ENCODE measurements around the gene REPS2.

REPS2 gene

DNA sequence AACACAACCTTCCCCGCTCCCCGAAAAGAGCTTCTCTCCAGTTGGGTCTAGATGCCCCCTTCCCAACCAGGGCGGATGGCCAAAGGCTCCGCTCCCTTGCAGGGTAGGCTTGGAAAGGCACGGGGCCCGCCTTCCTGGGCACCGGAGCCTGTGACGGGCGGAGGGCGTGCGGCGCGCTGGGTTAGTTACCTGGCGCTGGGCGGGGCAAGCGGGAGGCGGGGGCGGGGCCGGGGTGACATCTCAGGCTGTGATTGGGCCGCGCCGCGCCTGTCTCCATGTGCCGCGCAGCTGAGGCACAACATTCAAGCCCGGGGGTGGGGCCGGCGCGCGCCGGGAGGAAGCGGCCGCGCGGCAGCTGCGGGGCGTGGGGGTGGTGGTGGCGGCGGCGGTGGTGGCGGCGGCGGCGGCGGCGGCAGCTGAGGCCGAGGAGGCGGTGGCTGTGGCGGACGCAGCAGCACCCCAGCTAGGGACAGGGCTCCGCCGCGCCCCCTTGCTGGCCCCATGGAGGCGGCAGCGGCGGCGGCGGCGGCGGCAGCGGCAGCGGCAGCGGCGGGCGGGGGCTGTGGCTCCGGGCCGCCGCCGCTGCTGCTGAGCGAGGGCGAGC is at the start of gene REPS2:
TSS of gene REPS2 (plus strand) at position 298 of the 604 bp plus-strand sequence. CDS start at position 502, 204 bp downstream.
- Mint-ChIP-seq H3K27ac (no peak within 1 kb of the TSS), H3K36me3 (ENCODE audit: low read depth) (no peaks in the 10 kb centered on the region), H3K4me3 (peak within 1 kb of the TSS; percentile 81), H3K27me3 (peaks cover 11% of the 10 kb centered on the region), H3K9me3 (no peaks in the 10 kb centered on the region), H3K4me1 (ENCODE audit: low read depth) (no peaks in the 10 kb centered on the region)

DNA sequence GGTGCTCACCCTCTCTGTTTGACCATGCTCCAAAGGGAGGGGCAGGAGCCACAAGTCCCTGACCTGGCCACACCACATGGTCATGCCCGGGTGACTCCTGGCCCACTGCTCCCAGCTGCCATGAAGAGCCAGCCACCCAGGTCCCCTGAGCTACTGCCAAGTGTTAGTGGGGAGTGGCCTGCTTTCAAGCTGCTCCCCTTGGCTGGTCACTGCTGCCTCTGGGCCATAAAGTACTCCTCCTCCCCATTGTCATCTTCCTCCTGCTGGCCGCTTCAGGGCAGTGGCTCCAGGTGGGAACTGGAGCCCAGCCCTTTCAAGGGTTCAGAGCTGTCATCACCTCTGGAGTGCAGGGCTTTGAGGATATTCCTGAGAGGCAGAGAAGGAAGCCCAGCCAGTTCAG is 49.0 kb upstream of the REPS2 start:
- H3K4me3 Mint-ChIP-seq: no peak overlapping the region
- H3K9me3 Mint-ChIP-seq: no peaks in the 10 kb centered on the region
- H3K27me3 Mint-ChIP-seq: no peaks in the 10 kb centered on the region
- H3K4me1 Mint-ChIP-seq (ENCODE audit: low read depth): peaks cover 5% of the 10 kb centered on the region
- H3K27ac Mint-ChIP-seq: no peak overlapping the region
- no peaks in the 10 kb centered on the region for H3K36me3 Mint-ChIP-seq (ENCODE audit: low read depth)

DNA sequence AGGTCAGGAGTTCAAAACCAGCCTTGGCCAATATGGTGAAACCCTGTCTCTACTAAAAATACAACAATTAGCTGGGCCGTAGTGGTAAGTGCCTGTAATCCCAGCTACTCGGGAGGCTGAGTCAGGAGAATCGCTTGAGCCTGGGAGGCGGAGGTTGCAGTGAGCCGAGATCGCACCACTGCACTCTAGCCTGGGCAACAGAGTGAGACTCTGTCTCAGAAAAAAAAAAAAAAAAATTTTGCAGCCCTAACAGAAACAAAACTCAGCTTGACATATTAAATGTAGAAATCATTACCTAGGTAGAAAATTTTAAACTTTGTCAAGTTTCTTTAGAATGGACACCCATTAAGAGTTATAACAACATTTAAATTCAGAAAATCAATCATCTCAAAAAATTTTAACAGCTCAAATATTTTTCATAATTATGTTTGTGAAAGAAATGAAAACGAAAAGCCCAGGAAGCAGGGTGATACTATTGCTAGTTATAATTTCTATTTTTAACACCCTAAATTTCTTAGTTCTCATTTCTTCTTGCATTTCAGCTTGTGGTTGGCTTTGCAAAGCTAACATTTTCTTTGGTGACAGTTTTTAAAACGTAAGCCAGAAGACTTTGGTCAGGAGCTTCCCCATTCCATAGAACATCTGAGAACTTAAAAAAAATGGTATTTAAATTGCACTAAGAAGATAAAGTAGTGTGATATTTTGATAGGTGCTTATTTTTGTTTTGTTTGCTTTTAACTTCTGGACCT is 43.0 kb upstream of the REPS2 start:
- H3K27ac Mint-ChIP-seq: no peak overlapping the region

GRCh38 chrX:16910376-16910775 is 36.1 kb upstream of the REPS2 start:
- Mint-ChIP-seq H3K27ac (no peak overlapping the region), H3K4me3 (no peak overlapping the region), H3K9me3 (no peaks in the 10 kb centered on the region), H3K27me3 (no peaks in the 10 kb centered on the region), H3K4me1 (ENCODE audit: low read depth) (no peaks in the 10 kb centered on the region), H3K36me3 (ENCODE audit: low read depth) (no peaks in the 10 kb centered on the region)

More for the DNA sequence above, 43.0 kb upstream of the REPS2 start:
- Mint-ChIP-seq H3K9me3 (no peaks in the 10 kb centered on the region), H3K27me3 (no peaks in the 10 kb centered on the region), H3K4me3 (no peak overlapping the region), H3K36me3 (ENCODE audit: low read depth) (no peaks in the 10 kb centered on the region), H3K4me1 (ENCODE audit: low read depth) (no peaks in the 10 kb centered on the region)

DNA sequence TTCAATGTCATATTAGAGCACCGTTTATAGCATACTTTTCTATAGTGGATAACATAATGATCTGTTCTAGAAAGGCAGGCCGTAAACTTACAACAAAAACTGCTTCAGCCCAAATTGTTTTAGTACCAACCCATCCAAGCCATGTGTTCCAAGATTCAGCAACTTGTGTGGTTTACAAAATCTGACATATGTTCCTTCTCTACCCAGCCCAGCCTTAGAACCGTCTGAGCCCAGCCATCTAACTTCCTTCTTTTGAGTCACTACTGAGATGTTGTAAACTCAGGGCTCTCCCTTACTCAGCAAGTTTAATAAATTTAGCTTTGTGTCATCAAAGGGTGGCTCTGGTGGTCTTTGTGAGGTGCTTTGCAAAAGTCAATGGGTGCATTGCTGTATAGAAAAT is 32.4 kb upstream of the REPS2 start:
- H3K9me3 Mint-ChIP-seq: no peaks in the 10 kb centered on the region
- H3K4me1 Mint-ChIP-seq (ENCODE audit: low read depth): no peaks in the 10 kb centered on the region
- no peak overlapping the region for H3K4me3 Mint-ChIP-seq
- H3K27me3 Mint-ChIP-seq: no peaks in the 10 kb centered on the region
- H3K36me3 Mint-ChIP-seq (ENCODE audit: low read depth): no peaks in the 10 kb centered on the region
- no peak overlapping the region for H3K27ac Mint-ChIP-seq

DNA sequence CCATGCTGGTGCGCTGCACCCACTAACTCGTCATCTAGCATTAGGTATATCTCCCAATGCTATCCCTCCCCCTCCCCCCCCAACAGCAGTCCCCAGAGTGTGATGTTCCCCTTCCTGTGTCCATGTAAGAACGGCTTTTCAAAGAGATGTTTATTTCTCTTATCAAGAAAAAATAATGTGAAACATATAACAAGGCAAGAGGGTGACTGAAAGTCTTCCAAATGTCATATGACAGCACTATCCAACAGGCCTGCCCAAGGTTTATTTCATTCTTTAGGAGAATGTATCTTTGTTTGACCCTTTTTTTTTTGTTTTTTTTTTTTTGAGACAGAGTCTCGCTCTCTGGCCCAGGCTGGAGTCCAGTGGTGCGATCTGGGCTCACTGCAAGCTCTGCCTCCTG is 29.9 kb upstream of the REPS2 start:
- no peaks in the 10 kb centered on the region for H3K36me3 Mint-ChIP-seq (ENCODE audit: low read depth)
- no peaks in the 10 kb centered on the region for H3K9me3 Mint-ChIP-seq
- H3K27me3 Mint-ChIP-seq: peaks cover 4% of the 10 kb centered on the region
- no peak overlapping the region for H3K27ac Mint-ChIP-seq
- no peaks in the 10 kb centered on the region for H3K4me1 Mint-ChIP-seq (ENCODE audit: low read depth)
- H3K4me3 Mint-ChIP-seq: no peak overlapping the region

- Mint-ChIP-seq H3K4me1 (ENCODE audit: low read depth) (no peaks in the 10 kb centered on the region), H3K4me3 (no peak overlapping the region), H3K27ac (no peak overlapping the region), H3K9me3 (no peaks in the 10 kb centered on the region), H3K27me3 (peaks cover 5% of the 10 kb centered on the region), H3K36me3 (ENCODE audit: low read depth) (no peaks in the 10 kb centered on the region)
These were observed 29.3 kb upstream of the REPS2 start for GRCh38 chrX:16917120-16917519.

DNA sequence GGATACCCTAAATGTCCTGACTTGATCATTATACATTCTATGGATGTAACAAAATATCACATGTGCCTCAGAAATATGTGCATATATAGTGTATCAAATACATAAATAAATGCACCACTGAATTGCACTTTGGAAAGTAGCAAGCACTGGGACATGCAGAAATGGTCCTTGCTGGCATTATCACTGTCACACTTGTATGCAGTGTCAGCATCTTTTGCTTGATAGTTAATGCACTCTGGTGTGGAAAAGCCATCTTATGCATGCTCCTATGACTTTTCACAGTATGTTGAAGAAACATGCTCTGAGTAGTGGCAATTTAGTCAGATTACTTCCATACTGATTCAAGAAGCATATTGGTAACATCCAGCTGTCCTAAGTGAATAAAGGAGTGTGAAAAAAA is 27.5 kb upstream of the REPS2 start:
- Mint-ChIP-seq H3K27ac (no peak overlapping the region), H3K36me3 (ENCODE audit: low read depth) (no peaks in the 10 kb centered on the region), H3K9me3 (no peaks in the 10 kb centered on the region), H3K4me3 (no peak overlapping the region), H3K27me3 (peaks cover 5% of the 10 kb centered on the region), H3K4me1 (ENCODE audit: low read depth) (no peaks in the 10 kb centered on the region)

DNA sequence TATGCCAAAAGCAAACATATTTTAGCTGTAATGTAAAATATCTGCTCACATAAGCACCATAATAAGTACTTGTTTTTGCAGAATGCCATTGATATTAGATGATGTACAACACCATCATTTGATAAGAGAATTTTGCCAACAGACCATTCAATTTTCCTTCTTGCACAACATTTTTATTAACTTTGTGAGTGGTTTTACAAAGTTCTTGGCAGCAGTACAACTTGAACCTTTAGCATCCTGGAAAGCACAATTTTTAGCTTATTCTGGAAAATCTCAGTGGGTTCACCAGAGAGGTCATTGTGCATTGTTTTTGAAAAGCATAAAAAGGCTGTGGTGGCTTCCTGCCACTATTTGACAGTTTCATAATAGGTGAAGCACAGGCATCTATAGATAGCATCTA is 26.4 kb upstream of the REPS2 start:
- H3K9me3 Mint-ChIP-seq: no peaks in the 10 kb centered on the region
- no peaks in the 10 kb centered on the region for H3K36me3 Mint-ChIP-seq (ENCODE audit: low read depth)
- H3K4me3 Mint-ChIP-seq: no peak overlapping the region
- no peak overlapping the region for H3K27ac Mint-ChIP-seq
- H3K4me1 Mint-ChIP-seq (ENCODE audit: low read depth): no peaks in the 10 kb centered on the region
- H3K27me3 Mint-ChIP-seq: peaks cover 5% of the 10 kb centered on the region

- H3K27ac Mint-ChIP-seq: no peak overlapping the region
- H3K4me3 Mint-ChIP-seq: no peak overlapping the region
- peaks cover 5% of the 10 kb centered on the region for H3K27me3 Mint-ChIP-seq
- H3K9me3 Mint-ChIP-seq: no peaks in the 10 kb centered on the region
- H3K4me1 Mint-ChIP-seq (ENCODE audit: low read depth): no peaks in the 10 kb centered on the region
- no peaks in the 10 kb centered on the region for H3K36me3 Mint-ChIP-seq (ENCODE audit: low read depth)
These were observed 23.3 kb upstream of the REPS2 start for GRCh38 chrX:16923157-16923556.

DNA sequence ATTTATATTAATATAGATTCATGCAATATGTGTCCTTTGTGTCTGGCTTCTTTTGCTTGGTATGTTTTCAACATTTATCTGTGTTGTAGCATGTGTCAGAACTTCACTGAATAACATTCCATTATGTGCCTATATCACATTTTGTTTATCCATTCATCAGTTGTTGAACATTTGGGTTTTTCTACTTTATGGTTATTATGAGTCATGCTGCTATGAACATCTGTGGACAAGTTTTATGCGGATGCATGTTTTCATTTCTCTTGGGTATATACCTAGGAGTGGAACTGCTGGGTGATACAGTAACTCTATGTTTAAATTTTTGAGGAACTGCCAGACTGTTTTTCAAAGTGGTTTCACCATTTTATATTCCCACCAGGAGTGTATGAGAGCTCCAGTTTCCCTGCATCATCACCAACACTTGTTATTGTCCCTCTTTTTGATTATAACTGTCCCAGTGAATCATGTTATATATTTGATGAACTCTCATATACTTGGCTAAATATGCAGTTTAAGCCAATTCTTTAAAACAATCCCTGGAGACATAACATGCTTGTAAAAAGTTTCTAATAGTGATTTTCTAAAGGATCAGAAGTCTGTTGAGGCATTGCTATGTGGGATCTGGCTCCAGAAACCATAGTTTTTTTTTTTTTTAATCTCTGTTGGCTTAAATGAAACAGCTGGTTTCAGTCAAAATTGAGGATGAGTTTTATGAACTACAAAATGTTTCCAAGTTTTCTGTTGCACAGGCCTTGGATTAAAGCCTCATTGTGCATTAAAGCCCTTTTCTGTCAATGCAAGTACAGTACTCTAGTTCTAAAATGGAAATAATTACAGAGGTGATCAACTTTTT is 21.6 kb upstream of the REPS2 start:
- Mint-ChIP-seq H3K36me3 (ENCODE audit: low read depth) (no peaks in the 10 kb centered on the region), H3K27me3 (peaks cover 5% of the 10 kb centered on the region), H3K27ac (no peak overlapping the region), H3K4me3 (no peak overlapping the region), H3K4me1 (ENCODE audit: low read depth) (no peaks in the 10 kb centered on the region), H3K9me3 (no peaks in the 10 kb centered on the region)

DNA sequence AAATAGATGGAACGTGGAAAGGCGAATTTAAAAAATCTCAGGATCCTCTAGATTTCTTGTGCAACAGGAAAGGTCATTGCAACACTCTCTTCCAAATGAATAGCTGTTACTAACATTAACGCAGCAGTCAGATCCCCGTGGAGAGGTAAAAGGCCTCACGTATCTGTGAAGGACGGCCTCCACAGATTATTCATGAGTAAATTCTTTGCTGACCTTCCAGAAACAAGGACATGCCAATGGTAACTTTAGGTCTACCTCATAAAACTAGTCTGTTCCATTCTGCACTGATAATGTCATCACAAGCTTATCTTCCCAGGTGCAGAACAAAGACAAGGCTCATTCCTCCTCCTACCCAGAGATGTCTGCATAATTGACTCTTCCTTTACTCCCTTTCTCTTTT is 16.1 kb upstream of the REPS2 start:
- no peaks in the 10 kb centered on the region for H3K36me3 Mint-ChIP-seq (ENCODE audit: low read depth)
- H3K27me3 Mint-ChIP-seq: no peaks in the 10 kb centered on the region
- no peak overlapping the region for H3K27ac Mint-ChIP-seq
- H3K4me3 Mint-ChIP-seq: no peak overlapping the region
- no peaks in the 10 kb centered on the region for H3K9me3 Mint-ChIP-seq
- peaks cover 3% of the 10 kb centered on the region for H3K4me1 Mint-ChIP-seq (ENCODE audit: low read depth)

GRCh38 chrX:16931371-16931770 is 15.1 kb upstream of the REPS2 start:
- Mint-ChIP-seq H3K27ac (no peak overlapping the region), H3K27me3 (peaks cover under 1% of the 10 kb centered on the region), H3K36me3 (ENCODE audit: low read depth) (no peaks in the 10 kb centered on the region)

GRCh38 chrX:16931855-16932575 is 14.4 kb upstream of the REPS2 start:
- H3K9me3 Mint-ChIP-seq: no peaks in the 10 kb centered on the region
- peak overlapping the region; percentile 48 for H3K27ac Mint-ChIP-seq
- H3K4me3 Mint-ChIP-seq: no peak overlapping the region
- H3K27me3 Mint-ChIP-seq: peaks cover 3% of the 10 kb centered on the region
- peaks cover 3% of the 10 kb centered on the region for H3K4me1 Mint-ChIP-seq (ENCODE audit: low read depth)
- no peaks in the 10 kb centered on the region for H3K36me3 Mint-ChIP-seq (ENCODE audit: low read depth)

More at GRCh38 chrX:16931371-16931770, 15.1 kb upstream of the REPS2 start:
- Mint-ChIP-seq H3K4me3 (no peak overlapping the region), H3K4me1 (ENCODE audit: low read depth) (peaks cover 3% of the 10 kb centered on the region), H3K9me3 (no peaks in the 10 kb centered on the region)

GRCh38 chrX:16934185-16934584 is 12.3 kb upstream of the REPS2 start:
- H3K27ac Mint-ChIP-seq: no peak overlapping the region
- peaks cover 3% of the 10 kb centered on the region for H3K4me1 Mint-ChIP-seq (ENCODE audit: low read depth)
- no peak overlapping the region for H3K4me3 Mint-ChIP-seq
- H3K27me3 Mint-ChIP-seq: peaks cover 3% of the 10 kb centered on the region
- no peaks in the 10 kb centered on the region for H3K36me3 Mint-ChIP-seq (ENCODE audit: low read depth)
- H3K9me3 Mint-ChIP-seq: no peaks in the 10 kb centered on the region

Measured in stimulated activated naive CD8-positive, alpha-beta T cell treated with anti-CD3 and anti-CD28 coated beads, Interleukin-15, Interleukin-2, amounts not matched to agents 100 ng/mL and 50 ng/mL, for 24 hours (primary cell).